AG09319 (cell line): ENCODE results near the gene MRTFB.

Source experiments
- DNase-seq: peaks from one replicate; pipeline ENCODE4 v3.0.0-alpha.2; 2010; ENCODE audit warnings: low read depth; ENCODE audit errors: extremely low read depth
- TF ChIP-seq, protein P1 (sequence below): IDR thresholded peaks from 2 replicates; pipeline ENCODE4 v1.5.1; 2011; ENCODE audit warnings: low read depth, mild to moderate bottlenecking, inconsistent platforms, low read length, moderate library complexity

MRTFB gene

DNA sequence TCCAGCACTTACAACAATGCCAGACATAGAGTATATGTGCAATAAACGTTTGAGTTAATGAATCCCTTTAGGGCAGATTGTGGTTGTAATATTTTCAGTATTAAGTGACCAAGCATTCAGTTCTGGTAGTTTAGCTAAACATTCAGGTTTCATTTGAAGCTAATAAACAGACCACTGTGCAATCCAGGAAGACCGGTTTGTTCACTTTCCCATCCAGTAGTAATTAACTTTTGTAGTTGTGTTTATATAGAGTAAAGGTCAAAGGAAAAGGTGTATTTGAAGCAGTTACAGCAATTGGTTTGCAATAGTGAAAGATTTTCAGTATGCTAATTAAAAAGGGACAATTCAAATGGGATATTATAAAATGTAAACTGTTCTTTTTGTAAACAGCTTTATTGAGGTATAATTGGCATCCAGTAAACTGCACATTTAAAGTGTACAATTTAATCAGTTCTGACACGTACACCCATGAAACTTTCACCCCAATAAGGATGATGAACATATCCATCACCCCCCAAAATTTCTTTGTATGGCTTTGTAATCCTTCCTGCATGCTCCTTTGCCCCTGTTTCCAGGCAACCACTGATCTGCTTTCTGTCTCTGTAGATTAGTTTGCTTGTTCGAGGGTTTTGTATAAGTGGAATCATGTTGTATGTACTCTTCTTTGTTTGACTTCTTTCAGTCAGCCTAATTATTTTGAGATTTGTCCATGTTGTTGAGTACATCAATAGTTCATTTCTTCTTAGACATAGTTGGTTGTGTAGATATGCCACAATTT, 26.3 kb downstream of the MRTFB start:
- no peak for DNase-seq

GRCh38 chr16:14098081-14098480, 27.0 kb downstream of the MRTFB start:
- no peak for DNase-seq
- TF ChIP-seq, protein P1, sequence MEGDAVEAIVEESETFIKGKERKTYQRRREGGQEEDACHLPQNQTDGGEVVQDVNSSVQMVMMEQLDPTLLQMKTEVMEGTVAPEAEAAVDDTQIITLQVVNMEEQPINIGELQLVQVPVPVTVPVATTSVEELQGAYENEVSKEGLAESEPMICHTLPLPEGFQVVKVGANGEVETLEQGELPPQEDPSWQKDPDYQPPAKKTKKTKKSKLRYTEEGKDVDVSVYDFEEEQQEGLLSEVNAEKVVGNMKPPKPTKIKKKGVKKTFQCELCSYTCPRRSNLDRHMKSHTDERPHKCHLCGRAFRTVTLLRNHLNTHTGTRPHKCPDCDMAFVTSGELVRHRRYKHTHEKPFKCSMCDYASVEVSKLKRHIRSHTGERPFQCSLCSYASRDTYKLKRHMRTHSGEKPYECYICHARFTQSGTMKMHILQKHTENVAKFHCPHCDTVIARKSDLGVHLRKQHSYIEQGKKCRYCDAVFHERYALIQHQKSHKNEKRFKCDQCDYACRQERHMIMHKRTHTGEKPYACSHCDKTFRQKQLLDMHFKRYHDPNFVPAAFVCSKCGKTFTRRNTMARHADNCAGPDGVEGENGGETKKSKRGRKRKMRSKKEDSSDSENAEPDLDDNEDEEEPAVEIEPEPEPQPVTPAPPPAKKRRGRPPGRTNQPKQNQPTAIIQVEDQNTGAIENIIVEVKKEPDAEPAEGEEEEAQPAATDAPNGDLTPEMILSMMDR: no peak

More for the DNA sequence above, 26.3 kb downstream of the MRTFB start:
- TF ChIP-seq, protein P1: no peak

GRCh38 chr16:14100825-14101224, 29.7 kb downstream of the MRTFB start:
- TF ChIP-seq, protein P1: no peak
- DNase-seq: no peak

DNA sequence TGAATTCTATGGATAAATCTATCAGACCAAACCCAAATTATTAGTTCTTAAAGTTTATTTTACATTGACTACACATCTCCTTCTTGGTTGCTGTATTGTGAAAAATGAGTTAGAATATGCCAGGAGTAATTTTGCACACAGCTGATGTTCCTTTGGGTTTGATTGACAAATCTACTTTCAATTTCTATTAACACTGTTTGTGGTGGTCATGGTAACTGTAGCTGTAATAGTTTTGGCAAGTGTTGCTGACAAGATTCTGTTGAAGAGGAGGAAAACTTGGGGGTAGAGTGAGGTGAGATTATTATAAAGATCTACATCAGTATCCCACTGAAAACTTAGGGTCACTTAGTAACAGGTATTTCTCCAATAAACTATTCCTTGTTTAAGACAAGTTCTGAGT, 30.3 kb downstream of the MRTFB start:
- TF ChIP-seq, protein P1: no peak
- no peak for DNase-seq

DNA sequence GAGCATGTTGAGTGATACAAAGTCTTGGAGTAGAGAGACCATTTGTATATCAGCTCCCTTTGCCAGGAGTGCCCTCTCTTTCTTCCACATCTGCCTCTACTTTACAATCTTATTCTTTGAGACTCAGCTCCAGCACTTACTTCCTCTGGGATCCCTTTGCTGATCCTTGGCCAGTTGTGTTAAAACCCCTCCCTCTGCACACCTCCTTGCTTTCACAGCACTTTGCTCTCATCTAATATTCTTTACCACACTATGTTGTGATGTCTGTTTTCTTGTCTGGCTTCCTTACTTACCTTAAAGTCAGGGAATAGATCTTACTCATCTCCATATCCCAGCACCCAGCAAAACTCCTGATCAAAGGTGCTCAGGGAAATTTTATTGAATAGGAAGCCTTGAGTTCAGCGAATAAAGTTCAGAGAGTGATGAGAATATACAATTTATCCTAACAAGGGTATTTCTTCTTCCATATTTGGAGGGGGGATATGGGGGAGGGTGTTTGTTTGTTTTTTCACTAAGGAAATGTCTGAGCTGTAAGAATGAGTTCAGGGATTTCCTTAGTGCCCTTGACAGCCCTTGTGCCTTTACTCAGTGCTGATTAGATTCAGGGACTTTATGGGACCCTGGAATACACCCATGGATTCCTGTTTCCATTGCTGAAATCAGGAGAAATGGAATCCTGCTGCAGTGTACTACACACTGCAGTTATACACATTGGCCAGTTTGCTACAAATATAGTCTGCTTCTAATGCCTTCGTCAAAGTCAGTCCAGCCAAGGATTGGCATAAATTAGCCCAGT, 32.0 kb downstream of the MRTFB start:
- DNase-seq: no peak
- TF ChIP-seq, protein P1: no peak

- TF ChIP-seq, protein P1: no peak
- DNase-seq: no peak
Measured at GRCh38 chr16:14104066-14104465, 32.9 kb downstream of the MRTFB start.

- DNase-seq: no peak
- TF ChIP-seq, protein P1: no peak
Measured at GRCh38 chr16:14105760-14106375, 34.7 kb downstream of the MRTFB start.
